ENCODE measurements around the gene PTPRJ. TPM values are rescaled to one million over a fixed set of nuclear protein-coding genes. Genes with fewer than 3 reads are reported as not detected.

PTPRJ gene
- total RNA-seq, 2 donors from 2014 or later: 26.5 to 37.4 TPM

GRCh38 chr11:47955061-47955755, 25.2 kb upstream of the PTPRJ start:
- no peaks in the 10 kb centered on the region for H3K4me1 ChIP-seq (ENCODE audit: control insufficient read depth, insufficient read depth, low read length)
- Mint-ChIP-seq H3K36me3 (ENCODE audit: low read depth) (no peaks in the 10 kb centered on the region), H3K9me3 (no peaks in the 10 kb centered on the region), H3K27ac (no peak overlapping the region), H3K4me1 (peaks cover 3% of the 10 kb centered on the region), H3K4me3 (no peak overlapping the region), H3K27me3 (ENCODE audit: insufficient read depth) (no peaks in the 10 kb centered on the region)
- no peak for DNase-seq
- H3K27ac ChIP-seq (ENCODE audit: low read depth, low read length): no peak overlapping the region
- WGBS, 2 experiments (ENCODE audit: insufficient coverage in 1 of 2, insufficient read length in 1 of 2): 94 to 96% methylated on average over 4 of the region's 4 CpGs
- H3K27me3 ChIP-seq (ENCODE audit: control insufficient read depth, insufficient read depth, low read length, poor library complexity, severe bottlenecking): no peaks in the 10 kb centered on the region
- TF ChIP-seq CTCF (conservative IDR thresholded peaks at IDR 0.05): no peak
- no peak overlapping the region for H3K4me3 ChIP-seq (ENCODE audit: low read length)
- no peaks in the 10 kb centered on the region for H3K9me3 ChIP-seq (ENCODE audit: control insufficient read depth, low read length)
- H3K9ac ChIP-seq (ENCODE audit: extremely low read depth, low read length, poor library complexity, severe bottlenecking): no peak overlapping the region
- H3K36me3 ChIP-seq (ENCODE audit: control insufficient read depth, insufficient read depth, low read length): no peaks in the 10 kb centered on the region

- no peak overlapping the region for H3K27ac ChIP-seq (ENCODE audit: low read depth, low read length)
- H3K36me3 Mint-ChIP-seq (ENCODE audit: low read depth): no peaks in the 10 kb centered on the region
- no peaks in the 10 kb centered on the region for H3K4me1 ChIP-seq (ENCODE audit: control insufficient read depth, insufficient read depth, low read length)
- DNase-seq: no peak
- TF ChIP-seq CTCF (conservative IDR thresholded peaks at IDR 0.05): no peak
- no peak overlapping the region for H3K9ac ChIP-seq (ENCODE audit: extremely low read depth, low read length, poor library complexity, severe bottlenecking)
- H3K4me1 Mint-ChIP-seq: no peaks in the 10 kb centered on the region
- no peak overlapping the region for H3K4me3 Mint-ChIP-seq
- H3K36me3 ChIP-seq (ENCODE audit: control insufficient read depth, insufficient read depth, low read length): no peaks in the 10 kb centered on the region
- H3K9me3 Mint-ChIP-seq: no peaks in the 10 kb centered on the region
- no peaks in the 10 kb centered on the region for H3K27me3 Mint-ChIP-seq (ENCODE audit: insufficient read depth)
- 94 to 100% methylated on average over 3 to 6 of the region's 6 CpGs for WGBS, 2 experiments (ENCODE audit: insufficient coverage in 1 of 2, insufficient read length in 1 of 2)
- H3K4me3 ChIP-seq (ENCODE audit: low read length): no peak overlapping the region
- no peaks in the 10 kb centered on the region for H3K27me3 ChIP-seq (ENCODE audit: control insufficient read depth, insufficient read depth, low read length, poor library complexity, severe bottlenecking)
- H3K27ac Mint-ChIP-seq: no peak overlapping the region
- no peaks in the 10 kb centered on the region for H3K9me3 ChIP-seq (ENCODE audit: control insufficient read depth, low read length)
Measured at GRCh38 chr11:47960015-47960414, 20.3 kb upstream of the PTPRJ start.

- no peak overlapping the region for H3K9ac ChIP-seq (ENCODE audit: extremely low read depth, low read length, poor library complexity, severe bottlenecking)
- H3K27me3 ChIP-seq (ENCODE audit: control insufficient read depth, insufficient read depth, low read length, poor library complexity, severe bottlenecking): no peaks in the 10 kb centered on the region
- Mint-ChIP-seq H3K4me1 (no peaks in the 10 kb centered on the region), H3K27ac (no peak overlapping the region), H3K4me3 (no peak overlapping the region), H3K36me3 (ENCODE audit: low read depth) (no peaks in the 10 kb centered on the region), H3K27me3 (ENCODE audit: insufficient read depth) (no peaks in the 10 kb centered on the region), H3K9me3 (no peaks in the 10 kb centered on the region)
- no peak overlapping the region for H3K4me3 ChIP-seq (ENCODE audit: low read length)
- no peaks in the 10 kb centered on the region for H3K9me3 ChIP-seq (ENCODE audit: control insufficient read depth, low read length)
- no peak overlapping the region for H3K27ac ChIP-seq (ENCODE audit: low read depth, low read length)
- H3K36me3 ChIP-seq (ENCODE audit: control insufficient read depth, insufficient read depth, low read length): no peaks in the 10 kb centered on the region
- WGBS, 2 experiments (ENCODE audit: insufficient coverage in 1 of 2, insufficient read length in 1 of 2): 92 to 96% methylated on average over 5 of the region's 5 CpGs
- peak; percentile 59 for DNase-seq
- no peaks in the 10 kb centered on the region for H3K4me1 ChIP-seq (ENCODE audit: control insufficient read depth, insufficient read depth, low read length)
- no peak for TF ChIP-seq CTCF (conservative IDR thresholded peaks at IDR 0.05)
Measured at GRCh38 chr11:47961383-47961782, 19.0 kb upstream of the PTPRJ start.

All from endodermal cell (in vitro differentiated cells).